Smooth muscle cell (in vitro differentiated cells): ENCODE data around the gene PTHLH. TPM values are rescaled to one million over a fixed set of nuclear protein-coding genes. Genes with fewer than 3 reads are reported as not detected.

Experiments used
- DNase-seq: peaks from one replicate; lab custom pipeline; 2025; ENCODE audit not compliant: unreplicated experiment; lab: John Stamatoyannopoulos, UW
- H2AFZ ChIP-seq: fragments of 200-600 bp; sonication (generic); 2 replicates; pipeline ENCODE4 v1.6.0; 2016; ENCODE audit warnings: antibody characterized with exemption, low read depth, mild to moderate bottlenecking
- H3F3A ChIP-seq: fragments of 200-600 bp; sonication (generic); 2 replicates; pipeline ENCODE4 v1.6.0; 2017; ENCODE audit warnings: antibody characterized with exemption, low read depth
- H3K27ac ChIP-seq: fragments of 200-600 bp; sonication (generic); 2 replicates; pipeline ENCODE4 v1.5.1; 2016; ENCODE audit warnings: low read depth, mild to moderate bottlenecking
- H3K27me3 ChIP-seq: fragments of 200-600 bp; sonication (generic); 2 replicates; pipeline ENCODE4 v1.6.1; 2016; ENCODE audit warnings: low read depth, mild to moderate bottlenecking
- H3K36me3 ChIP-seq: fragments of 200-600 bp; sonication (generic); 2 replicates; pipeline ENCODE4 v1.5.1; 2016; ENCODE audit warnings: low read depth
- H3K4me1 ChIP-seq: fragments of 200-600 bp; sonication (generic); 2 replicates; pipeline ENCODE4 v1.5.1; 2016; ENCODE audit warnings: low read depth
- H3K4me2 ChIP-seq: fragments of 200-600 bp; sonication (generic); 2 replicates; pipeline ENCODE4 v1.6.0; 2016; ENCODE audit warnings: mild to moderate bottlenecking
- H3K4me3 ChIP-seq: fragments of 200-600 bp; sonication (generic); 2 replicates; pipeline ENCODE4 v1.5.1; 2016; ENCODE audit warnings: mild to moderate bottlenecking
- H3K79me2 ChIP-seq: fragments of 200-600 bp; sonication (generic); 2 replicates; pipeline ENCODE4 v1.6.0; 2016; ENCODE audit warnings: low read depth, mild to moderate bottlenecking
- H3K9ac ChIP-seq: fragments of 200-600 bp; sonication (generic); 2 replicates; pipeline ENCODE4 v1.6.0; 2016; ENCODE audit warnings: low read depth
- H3K9me3 ChIP-seq: fragments of 200-600 bp; sonication (generic); replicated peaks from 2 replicates; pipeline ENCODE4 v1.5.1; 2016; ENCODE audit warnings: low read depth
- H4K20me1 ChIP-seq: fragments of 200-600 bp; sonication (generic); 2 replicates; pipeline ENCODE4 v1.6.0; 2016; ENCODE audit warnings: low read depth
- CTCF ChIP-seq: fragments of 200-600 bp; sonication (generic); IDR thresholded peaks from 2 replicates; pipeline ENCODE4 v1.5.1; 2017; ENCODE audit warnings: borderline replicate concordance, mild to moderate bottlenecking, antibody characterized with exemption; ENCODE audit not compliant: insufficient read depth, poor library complexity, severe bottlenecking
- WGBS: methylation state at CpG from one replicate; pipeline ENCODE4 v1.1.7; 2016; ENCODE audit warnings: low lambda C conversion rate; 5-methylcytosine and 5-hydroxymethylcytosine counted together
- polyA plus RNA-seq: library from polyadenylated mRNA; unstranded; fragments of >200 nt; fragmentation: Nextera tagmentation; extraction: Ambion mirVana; gene quantifications from 2 replicates; pipeline ENCODE4 v1.2.1, GENCODE V29; 2016
- total RNA-seq: library from RNA; depleted of rRNA; stranded (reverse); fragments of >200 nt; gene quantifications from 2 replicates; pipeline ENCODE4 v1.2.3, GENCODE V29; 2014

The PTHLH gene
- total and polyA plus RNA-seq, 2 experiments from 2014 or later, result 58.0 to 181 TPM

GRCh38 chr12:27973487-27973890, 956 bp upstream of the PTHLH start:
- Histone ChIP-seq H2AFZ (no peak overlapping the region), H3K9me3 (no peaks in the 10 kb centered on the region), H3K9ac (no peak overlapping the region), H3K27ac (peak overlapping the region; percentile 94), H3K4me2 (peak overlapping the region; percentile 12), H3K36me3 (no peaks in the 10 kb centered on the region), H3K79me2 (peaks cover 4% of the 10 kb centered on the region), H3F3A (peaks cover 5% of the 10 kb centered on the region), H4K20me1 (no peaks in the 10 kb centered on the region), H3K4me1 (peaks cover 21% of the 10 kb centered on the region), H3K27me3 (no peaks in the 10 kb centered on the region), H3K4me3 (no peak overlapping the region)
- no peak for DNase-seq
- 43% methylated on average over 4 of the region's 4 CpGs for WGBS
- TF ChIP-seq CTCF, result no peak

- Histone ChIP-seq H3K4me3 (peak overlapping the region; percentile 63), H3K79me2 (peaks cover 17% of the 10 kb centered on the region), H2AFZ (no peak overlapping the region), H3F3A (peaks cover 14% of the 10 kb centered on the region), H3K9me3 (no peaks in the 10 kb centered on the region), H3K4me1 (peaks cover 30% of the 10 kb centered on the region), H3K36me3 (no peaks in the 10 kb centered on the region), H4K20me1 (no peaks in the 10 kb centered on the region), H3K4me2 (peak overlapping the region; percentile 92), H3K27ac (peak overlapping the region; percentile 94), H3K9ac (peak overlapping the region; percentile 88), H3K27me3 (no peaks in the 10 kb centered on the region)
- TF ChIP-seq CTCF, result no peak
- no peak for DNase-seq
- 38% methylated on average over 7 of the region's 7 CpGs for WGBS
Measured at GRCh38 chr12:27971606-27972005, 927 bp downstream of the PTHLH start.

- 3% methylated on average over 11 of the region's 11 CpGs for WGBS
- peaks cover 30% of the 10 kb centered on the region for H3K4me1 ChIP-seq
- peak overlapping the region; percentile 94 for H3K27ac ChIP-seq
- peak overlapping the region; percentile 88 for H3K9ac ChIP-seq
- peak overlapping the region; percentile 92 for H3K4me2 ChIP-seq
- DNase-seq, result no peak
- H3K79me2 ChIP-seq, result peaks cover 22% of the 10 kb centered on the region
- no peaks in the 10 kb centered on the region for H3K36me3 ChIP-seq
- H3K27me3 ChIP-seq, result no peaks in the 10 kb centered on the region
- H3K4me3 ChIP-seq, result peak overlapping the region; percentile 63
- no peaks in the 10 kb centered on the region for H3K9me3 ChIP-seq
- peaks cover 19% of the 10 kb centered on the region for H3F3A ChIP-seq
- TF ChIP-seq CTCF, result no peak
- H4K20me1 ChIP-seq, result no peaks in the 10 kb centered on the region
- H2AFZ ChIP-seq, result peak overlapping the region; percentile 44
Measured at GRCh38 chr12:27971121-27971489, 1.4 kb downstream of the PTHLH start.

- peak overlapping the region; percentile 94 for H3K27ac ChIP-seq
- H3K4me1 ChIP-seq, result peaks cover 28% of the 10 kb centered on the region
Measured at GRCh38 chr12:27970401-27971120, 2.0 kb downstream of the PTHLH start.

More at GRCh38 chr12:27970401-27971120, 2.0 kb downstream of the PTHLH start:
- Histone ChIP-seq H3K9ac (peak overlapping the region; percentile 88), H3K9me3 (no peaks in the 10 kb centered on the region), H2AFZ (peak overlapping the region; percentile 44), H3K36me3 (no peaks in the 10 kb centered on the region), H3K79me2 (peaks cover 23% of the 10 kb centered on the region), H3K27me3 (no peaks in the 10 kb centered on the region), H3K4me3 (peak overlapping the region; percentile 63), H3K4me2 (peak overlapping the region; percentile 92), H4K20me1 (no peaks in the 10 kb centered on the region), H3F3A (peaks cover 22% of the 10 kb centered on the region)
- no peak for TF ChIP-seq CTCF
- peak; percentile 39 for DNase-seq
- WGBS, result under 1% methylated on average over 58 of the region's 69 CpGs
